ENCODE measurements around the gene TRAT1.

Gene TRAT1

GRCh38 chr3:108862865-108863798 is 40.5 kb downstream of the TRAT1 start:
- DNase-seq, result no peak

GRCh38 chr3:108863799-108864135 is 41.2 kb downstream of the TRAT1 start:
- DNase-seq, result no peak

- DNase-seq, result no peak
These were observed 55.3 kb downstream of the TRAT1 start for GRCh38 chr3:108877901-108878300.

GRCh38 chr3:108879915-108880314 is 57.3 kb downstream of the TRAT1 start:
- no peak for DNase-seq

GRCh38 chr3:108882762-108883161 is 60.2 kb downstream of the TRAT1 start:
- DNase-seq, result no peak

- no peak for DNase-seq
These were observed 60.8 kb downstream of the TRAT1 start for GRCh38 chr3:108883373-108883772.

- no peak for DNase-seq
These were observed 64.5 kb downstream of the TRAT1 start for GRCh38 chr3:108887121-108887520.

GRCh38 chr3:108887777-108888176 is 65.2 kb downstream of the TRAT1 start:
- DNase-seq, result no peak

- DNase-seq, result no peak
These were observed 69.2 kb downstream of the TRAT1 start for GRCh38 chr3:108891833-108892232.

- no peak for DNase-seq
These were observed 72.4 kb downstream of the TRAT1 start for GRCh38 chr3:108894981-108895380.

GRCh38 chr3:108897883-108898282 is 75.3 kb downstream of the TRAT1 start:
- no peak for DNase-seq

- no peak for DNase-seq
These were observed 76.9 kb downstream of the TRAT1 start for GRCh38 chr3:108899530-108899929.

Data from DMS 273 treated with DMSO at 0.1 percent for 48 hours (cell line).